ENCODE measurements around the gene CAPZB.

DNA sequence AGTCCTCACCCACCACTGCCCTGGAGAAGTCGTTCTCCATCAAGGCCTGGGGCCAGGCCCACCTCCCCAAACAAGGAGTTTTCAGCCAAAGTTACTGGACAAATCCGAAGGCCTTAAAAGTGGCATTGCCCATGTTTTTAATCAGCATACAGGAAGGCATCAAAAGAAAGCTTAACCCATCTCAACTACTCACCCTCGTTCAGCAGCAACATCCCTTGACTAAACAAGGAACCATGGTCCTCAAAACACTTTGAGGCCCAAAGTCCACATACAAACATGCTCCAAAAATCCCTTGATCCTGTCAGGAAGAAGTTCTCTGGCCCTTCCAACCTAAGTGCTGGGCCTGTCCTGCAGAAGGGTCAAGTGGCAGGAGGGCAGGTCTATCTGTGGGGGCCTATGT lies 1.6 kb downstream of the CAPZB start:
- TF ChIP-seq, protein P1, sequence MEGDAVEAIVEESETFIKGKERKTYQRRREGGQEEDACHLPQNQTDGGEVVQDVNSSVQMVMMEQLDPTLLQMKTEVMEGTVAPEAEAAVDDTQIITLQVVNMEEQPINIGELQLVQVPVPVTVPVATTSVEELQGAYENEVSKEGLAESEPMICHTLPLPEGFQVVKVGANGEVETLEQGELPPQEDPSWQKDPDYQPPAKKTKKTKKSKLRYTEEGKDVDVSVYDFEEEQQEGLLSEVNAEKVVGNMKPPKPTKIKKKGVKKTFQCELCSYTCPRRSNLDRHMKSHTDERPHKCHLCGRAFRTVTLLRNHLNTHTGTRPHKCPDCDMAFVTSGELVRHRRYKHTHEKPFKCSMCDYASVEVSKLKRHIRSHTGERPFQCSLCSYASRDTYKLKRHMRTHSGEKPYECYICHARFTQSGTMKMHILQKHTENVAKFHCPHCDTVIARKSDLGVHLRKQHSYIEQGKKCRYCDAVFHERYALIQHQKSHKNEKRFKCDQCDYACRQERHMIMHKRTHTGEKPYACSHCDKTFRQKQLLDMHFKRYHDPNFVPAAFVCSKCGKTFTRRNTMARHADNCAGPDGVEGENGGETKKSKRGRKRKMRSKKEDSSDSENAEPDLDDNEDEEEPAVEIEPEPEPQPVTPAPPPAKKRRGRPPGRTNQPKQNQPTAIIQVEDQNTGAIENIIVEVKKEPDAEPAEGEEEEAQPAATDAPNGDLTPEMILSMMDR (IDR thresholded peaks at IDR 0.05; ENCODE audit: low read length) = no peak
- no peak for TF ChIP-seq EZH2 (IDR thresholded peaks at IDR 0.05; ENCODE audit: borderline replicate concordance, low read length)

Data from OCI-LY1 (cell line).